LNCaP clone FGC (cell line): ENCODE measurements around the gene FLCN.
"Not testable (repeated sequence)": the region's sequence is repeated elsewhere in the genome, so short reads cannot be mapped to it uniquely, and the experiment has no call there.

Experiments used
- DNase-seq: peaks from one replicate; pipeline ENCODE4 v3.0.0-alpha.2; 2011; ENCODE audit warnings: low read depth
- H3K4me3 ChIP-seq: 2 replicates; pipeline ENCODE4 v1.5.1; 2011; ENCODE audit warnings: mild to moderate bottlenecking, low read depth, low read length, control low read depth
- CTCF ChIP-seq: IDR thresholded peaks from 2 replicates; pipeline ENCODE4 v1.5.1; 2012; ENCODE audit warnings: mild to moderate bottlenecking; ENCODE audit not compliant: control insufficient read depth, insufficient read depth; ENCODE audit errors: extremely low read depth

Gene FLCN

DNA sequence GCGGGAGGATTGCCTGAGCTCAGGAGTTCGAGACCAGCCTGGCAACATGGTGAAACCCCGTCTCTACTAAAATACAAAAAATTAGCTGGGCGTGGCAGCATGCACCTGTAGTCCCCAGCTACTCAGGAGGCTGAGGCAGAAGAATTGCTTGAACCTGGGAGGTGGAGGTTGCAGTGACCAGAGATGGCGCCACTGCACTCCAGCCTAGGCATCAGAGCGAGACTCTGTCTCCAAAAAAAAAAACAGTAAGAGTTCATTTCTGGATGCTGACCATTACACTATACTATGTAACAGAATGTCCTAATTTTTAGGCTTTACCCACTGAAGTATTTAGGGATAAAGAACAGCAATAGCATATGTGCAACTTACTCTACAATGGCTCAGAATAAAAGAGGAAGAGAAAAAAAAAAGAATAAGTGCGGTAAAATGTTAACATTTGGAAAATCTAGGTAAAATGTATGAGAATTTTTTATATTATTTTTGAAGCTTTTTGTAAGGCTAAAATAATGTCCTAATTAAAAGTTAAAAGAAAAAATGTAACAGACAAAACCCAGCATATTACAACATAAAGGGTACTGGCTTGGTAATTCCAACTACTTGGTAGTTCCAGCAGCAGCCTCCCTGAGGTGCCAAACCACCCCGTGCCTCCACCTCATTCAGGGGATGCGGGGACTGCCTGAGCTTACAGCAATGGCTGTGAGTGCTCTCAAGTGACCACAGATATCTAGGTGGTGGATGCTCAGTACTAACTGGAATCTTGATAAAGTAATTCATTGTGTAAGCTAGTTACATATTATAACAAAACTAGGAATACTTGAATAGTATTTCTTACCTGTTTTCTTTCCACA is 33.2 kb upstream of the FLCN start:
- H3K4me3 ChIP-seq: no peak overlapping the region
- peak; percentile 36; the same call in 1 of the 2 replicates for TF ChIP-seq CTCF
- DNase-seq: no peak

DNA sequence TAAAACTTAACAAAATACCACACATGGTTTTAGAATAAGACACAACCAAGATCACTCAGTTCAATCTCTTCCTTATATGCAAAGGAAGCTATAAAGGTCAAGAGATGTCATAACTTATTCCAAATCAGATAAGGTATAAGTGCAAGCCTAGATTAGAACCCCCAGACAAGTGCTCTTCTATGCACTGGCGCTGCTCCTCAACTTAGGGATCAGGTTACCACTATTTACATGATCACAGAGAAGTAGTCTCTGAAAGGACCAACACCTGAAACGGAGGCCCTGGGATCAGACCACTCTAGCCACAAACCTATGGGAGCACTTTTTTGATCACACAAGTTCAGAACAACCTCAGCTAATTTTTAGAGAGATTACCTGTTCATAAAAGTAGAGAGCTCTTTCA is 27.5 kb upstream of the FLCN start:
- H3K4me3 ChIP-seq: no peak overlapping the region
- no peak for DNase-seq
- TF ChIP-seq CTCF: no peak

- no peak for DNase-seq
- no peak for TF ChIP-seq CTCF
- no peak overlapping the region for H3K4me3 ChIP-seq
Measured at GRCh38 chr17:17258998-17259397, 22.0 kb upstream of the FLCN start.

DNA sequence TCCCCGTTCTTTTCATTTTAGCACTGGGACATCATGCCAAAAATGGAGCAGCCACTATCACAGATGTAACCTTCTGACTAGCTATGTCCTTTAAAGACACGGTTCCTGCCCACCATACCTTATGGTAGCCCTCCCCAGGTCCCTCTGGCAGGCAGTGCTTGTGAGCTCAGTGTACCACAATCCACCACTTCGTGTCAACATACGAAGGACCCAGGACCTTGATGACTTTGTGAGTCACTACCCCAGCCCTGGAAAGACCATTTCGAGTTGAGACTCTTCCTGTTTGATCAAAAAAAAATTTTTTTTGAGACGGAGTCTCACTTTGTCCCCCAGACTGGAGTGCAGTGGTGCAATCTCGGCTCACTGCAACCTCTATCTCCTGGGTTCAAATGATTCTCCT is 21.0 kb upstream of the FLCN start:
- TF ChIP-seq CTCF: no peak
- no peak for DNase-seq
- no peak overlapping the region for H3K4me3 ChIP-seq

GRCh38 chr17:17256316-17256715 is 19.3 kb upstream of the FLCN start:
- no peak for TF ChIP-seq CTCF
- H3K4me3 ChIP-seq: no peak overlapping the region
- no peak for DNase-seq

- H3K4me3 ChIP-seq, DNase-seq: not testable (repeated sequence)
Measured at GRCh38 chr17:17255689-17256088, 18.7 kb upstream of the FLCN start.

DNA sequence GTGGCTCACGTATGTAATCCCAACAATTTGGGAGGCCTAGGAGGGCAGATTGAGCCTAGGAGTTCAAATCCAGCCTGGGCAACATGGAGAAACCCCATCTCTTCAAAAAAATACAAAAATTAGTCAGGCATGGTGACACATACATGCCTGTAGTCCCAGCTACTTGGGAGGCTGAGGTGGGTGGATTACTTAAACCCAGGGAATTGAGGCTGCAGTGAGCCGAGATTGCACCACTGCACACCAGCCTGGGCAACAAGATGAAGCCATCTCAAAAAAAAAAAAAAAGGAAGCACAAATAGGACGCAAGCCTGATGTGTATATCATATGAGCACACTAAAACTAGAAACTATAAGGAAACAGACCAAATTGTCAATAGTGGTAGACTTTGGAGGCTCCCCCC is 17.1 kb upstream of the FLCN start:
- DNase-seq: no peak
- H3K4me3 ChIP-seq: no peak overlapping the region
- no peak for TF ChIP-seq CTCF
